Left renal cortex interstitium (tissue), 4 donors: Measurements from ENCODE around the gene IGFBP4. TPM values are rescaled to one million over a fixed set of nuclear protein-coding genes. Genes with fewer than 3 reads are reported as not detected.

Experiments
- DNase-seq, 4 donors: peaks; one replicate each; pipeline ENCODE4 v3.0.0-alpha.2; 2013; ENCODE audit warnings: low read depth in 4 of 4, low spot score in 2 of 4, missing footprints in 1 of 4
- polyA plus RNA-seq, 4 donors: library from polyadenylated mRNA; unstranded; fragments of 120-200 nt; gene quantifications; one replicate each; pipeline ENCODE4 v1.2.1, GENCODE V29; 2013; ENCODE audit not compliant: insufficient read length in 4 of 4

IGFBP4 gene
- polyA plus RNA-seq, 4 donors = 326 to 393 (median 358) TPM

- no peak for DNase-seq
These were observed 26.8 kb downstream of the IGFBP4 start for GRCh38 chr17:40469805-40470675.

- no peak for DNase-seq
These were observed 27.9 kb downstream of the IGFBP4 start for GRCh38 chr17:40470932-40471828.

GRCh38 chr17:40471846-40472732 is 28.8 kb downstream of the IGFBP4 start:
- no peak for DNase-seq

GRCh38 chr17:40472733-40473452 is 29.6 kb downstream of the IGFBP4 start:
- no peak for DNase-seq

- DNase-seq = no peak
These were observed 30.5 kb downstream of the IGFBP4 start for GRCh38 chr17:40473573-40474365.

- no peak for DNase-seq
These were observed 31.3 kb downstream of the IGFBP4 start for GRCh38 chr17:40474419-40475002.

- no peak for DNase-seq
These were observed 32.1 kb downstream of the IGFBP4 start for GRCh38 chr17:40475234-40475908.

- DNase-seq = no peak
These were observed 34.5 kb downstream of the IGFBP4 start for GRCh38 chr17:40477796-40478195.

- DNase-seq = no peak
These were observed 35.2 kb downstream of the IGFBP4 start for GRCh38 chr17:40478486-40478885.

- no peak for DNase-seq
These were observed 36.7 kb downstream of the IGFBP4 start for GRCh38 chr17:40479754-40480480.

GRCh38 chr17:40480501-40481003 is 37.3 kb downstream of the IGFBP4 start:
- no peak for DNase-seq

GRCh38 chr17:40481106-40481505 is 37.9 kb downstream of the IGFBP4 start:
- no peak for DNase-seq

GRCh38 chr17:40482722-40483121 is 39.5 kb downstream of the IGFBP4 start:
- DNase-seq = no peak

GRCh38 chr17:40483679-40484078 is 40.4 kb downstream of the IGFBP4 start:
- no peak for DNase-seq

GRCh38 chr17:40484285-40484972 is 41.2 kb downstream of the IGFBP4 start:
- DNase-seq = no peak

GRCh38 chr17:40484973-40485530 is 41.8 kb downstream of the IGFBP4 start:
- DNase-seq = no peak
